G401 (cell line): ENCODE measurements around the gene MYBPC3. TPM values are rescaled to one million over a fixed set of nuclear protein-coding genes. Genes with fewer than 3 reads are reported as not detected.
"Not testable (repeated sequence)": the region's sequence is repeated elsewhere in the genome, so short reads cannot be mapped to it uniquely, and the experiment has no call there.

Experiments used
- DNase-seq: peaks from one replicate; pipeline ENCODE4 v3.0.0-alpha.2; 2015; ENCODE audit warnings: low spot score
- in situ Hi-C: cut with HindIII; loops from 2 replicates; pipeline ENCODE4 v1.10.0; 2016; ENCODE audit warnings: low sequenced_read_pairs, mixed read lengths
- total RNA-seq: library from RNA; depleted of rRNA; stranded (reverse); fragments of >200 nt; shearing (Covaris generic); gene quantifications from 2 replicates; pipeline ENCODE4 v1.2.3, GENCODE V29; 2014

MYBPC3 gene
- total RNA-seq, 1 experiment from 2014 or later, result not detected

DNA sequence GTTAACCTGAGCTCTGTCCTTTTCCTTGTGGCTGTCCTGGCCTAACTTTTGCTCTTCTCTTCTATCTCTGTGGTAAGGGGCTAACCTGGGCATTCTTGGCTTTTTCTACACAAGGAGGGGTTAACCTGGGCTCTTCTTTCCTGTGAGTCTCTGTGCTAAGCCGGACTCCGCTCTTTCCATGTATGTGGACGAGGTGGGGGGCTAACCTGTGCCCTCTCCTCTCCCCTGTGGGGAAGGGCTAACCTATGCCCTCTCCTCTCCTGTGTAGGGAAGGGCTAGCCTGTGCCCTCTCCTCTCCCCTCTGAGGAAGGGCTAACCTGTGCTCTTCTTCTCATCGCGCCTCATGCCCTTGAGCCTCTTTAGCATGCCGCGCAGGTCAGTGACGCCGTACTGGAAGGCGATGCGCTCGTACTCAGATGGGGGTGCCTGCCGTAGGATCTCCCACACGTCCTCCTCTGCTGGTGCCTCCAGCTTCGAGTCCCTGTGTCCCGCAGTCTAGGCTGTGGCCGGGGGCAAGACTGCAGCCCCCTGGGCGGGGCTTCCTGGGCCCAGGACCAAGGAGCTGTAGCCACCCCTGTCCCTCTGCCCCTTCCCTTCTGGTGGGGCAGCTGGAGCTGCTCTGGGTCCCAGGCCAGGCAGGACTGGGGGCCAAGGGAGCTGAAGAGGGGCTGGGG lies 6.5 kb downstream of the MYBPC3 start:
- in situ Hi-C loops, result no loop called here
- no peak for DNase-seq

DNA sequence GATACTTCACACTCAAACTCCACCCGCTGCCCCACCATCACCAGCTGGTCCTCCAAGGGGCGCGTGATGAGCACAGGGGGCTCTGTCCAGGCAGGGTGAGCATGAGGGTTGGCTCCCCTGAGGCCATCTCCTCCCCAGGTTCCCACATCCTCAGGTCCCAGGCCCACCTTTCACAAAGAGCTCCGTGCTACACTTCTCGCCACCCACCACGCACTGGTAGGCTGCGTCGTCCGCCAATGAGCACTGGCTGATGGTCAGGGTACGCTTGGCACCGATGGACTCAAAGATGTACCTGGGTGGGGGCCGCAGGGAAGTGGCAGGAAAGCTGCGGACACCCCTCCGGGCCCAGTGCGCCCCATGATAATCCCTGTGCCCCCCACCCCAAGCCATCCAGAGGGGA lies 9.6 kb downstream of the MYBPC3 start:
- in situ Hi-C loops, result no loop called here
- DNase-seq, result no peak

DNA sequence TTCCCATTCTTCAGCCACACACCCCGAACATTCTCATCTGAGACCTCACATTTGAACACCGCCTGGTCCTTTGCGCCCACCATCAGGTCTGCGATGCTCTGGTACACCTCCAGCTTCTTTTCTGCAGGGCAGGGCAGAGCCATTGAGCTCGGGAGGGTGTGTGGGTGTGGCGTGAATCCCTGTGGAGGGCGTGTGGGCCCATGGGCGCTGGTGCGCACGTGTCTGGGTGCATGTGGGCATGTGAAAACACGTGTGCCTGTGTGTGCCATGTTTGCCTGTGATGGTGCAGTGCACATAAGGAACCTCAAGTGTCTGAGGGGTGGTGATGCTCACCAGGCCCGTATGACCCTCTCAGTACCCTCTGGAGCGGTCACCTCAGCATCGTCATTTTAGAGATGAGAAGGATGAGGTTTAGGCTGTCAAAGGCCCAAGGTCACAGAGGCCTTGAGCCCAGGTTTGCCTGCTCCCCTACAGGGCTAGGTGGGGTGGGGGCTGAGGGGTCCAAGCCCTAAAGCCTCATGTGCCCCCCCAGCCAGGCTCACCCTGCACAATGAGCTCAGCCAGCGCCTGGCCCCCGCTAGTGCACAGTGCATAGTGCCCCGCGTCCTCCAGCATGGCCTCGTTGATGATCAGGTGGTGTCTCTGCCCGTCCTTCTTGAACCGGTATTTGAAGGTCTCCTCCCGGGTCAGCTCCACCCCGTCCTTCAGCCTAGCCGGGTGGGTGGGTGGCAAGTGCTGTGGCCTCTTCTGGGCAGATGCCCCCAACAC lies 10.3 kb downstream of the MYBPC3 start:
- in situ Hi-C loops, result no loop called here
- no peak for DNase-seq

DNA sequence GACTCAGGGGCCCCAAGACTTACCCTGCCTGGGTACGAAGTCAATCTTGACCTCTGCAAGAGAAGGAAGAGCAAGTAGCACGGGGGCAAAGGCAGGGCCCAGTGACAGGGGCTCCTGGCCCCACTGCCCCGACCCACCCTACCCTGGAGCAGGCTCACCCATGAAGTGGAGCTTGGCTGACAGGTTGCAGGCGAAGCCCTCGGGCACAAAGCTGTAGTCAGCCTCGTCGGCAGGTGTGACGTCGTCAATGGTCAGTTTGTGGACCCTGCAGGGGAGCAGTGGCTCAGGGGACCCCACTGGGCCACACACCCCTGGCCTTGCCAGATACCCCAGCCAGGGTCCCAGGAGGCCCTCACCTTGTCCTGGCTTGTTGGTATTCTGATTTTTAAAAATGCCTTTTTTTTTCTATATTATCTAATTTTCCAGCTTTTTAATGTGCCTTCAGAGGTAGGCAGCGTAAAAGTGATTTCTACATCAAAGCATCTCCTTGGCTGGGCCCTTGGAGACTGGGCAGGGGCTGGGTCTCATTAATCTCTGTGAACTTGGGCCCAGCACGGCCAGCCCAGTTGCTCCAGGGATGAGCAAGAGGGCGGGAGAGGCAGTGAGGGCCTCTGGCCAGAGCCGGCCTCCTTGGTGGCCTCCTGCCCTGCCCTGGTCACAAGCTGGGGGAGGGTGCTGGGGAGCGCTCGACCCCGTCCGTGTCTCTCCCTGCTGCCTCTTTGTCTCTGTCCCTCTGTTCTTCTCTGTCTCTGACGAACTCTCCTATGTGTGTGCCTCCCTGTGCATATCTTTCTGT lies 11.3 kb downstream of the MYBPC3 start:
- in situ Hi-C loops, result no loop called here
- no peak for DNase-seq

DNA sequence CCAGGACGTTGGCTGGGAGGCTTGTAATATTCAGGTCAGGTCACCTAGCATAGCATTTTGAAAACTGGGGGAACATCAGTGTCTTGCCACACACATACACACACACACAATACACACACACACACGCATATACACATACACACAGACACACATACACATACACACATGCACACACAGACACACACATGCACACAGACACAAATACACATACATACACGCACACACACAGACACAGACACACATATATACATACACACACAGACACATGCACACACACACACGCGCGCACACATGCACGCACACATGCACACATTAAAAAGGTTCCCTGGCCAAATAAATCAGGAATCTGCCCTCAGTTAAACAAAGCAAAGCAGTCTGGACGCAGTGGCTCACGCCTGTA lies 12.5 kb downstream of the MYBPC3 start:
- no peak for DNase-seq
- in situ Hi-C loops, result no loop called here

GRCh38 chr11:47338396-47339241 lies 13.9 kb downstream of the MYBPC3 start:
- in situ Hi-C loops, result no loop called here
- DNase-seq, result no peak

- in situ Hi-C loops, result no loop called here
- no peak for DNase-seq
Measured at GRCh38 chr11:47337229-47337924, 15.1 kb downstream of the MYBPC3 start.

- no peak for DNase-seq
- in situ Hi-C loops, result no loop called here
Measured at GRCh38 chr11:47336595-47336994, 15.9 kb downstream of the MYBPC3 start.

DNA sequence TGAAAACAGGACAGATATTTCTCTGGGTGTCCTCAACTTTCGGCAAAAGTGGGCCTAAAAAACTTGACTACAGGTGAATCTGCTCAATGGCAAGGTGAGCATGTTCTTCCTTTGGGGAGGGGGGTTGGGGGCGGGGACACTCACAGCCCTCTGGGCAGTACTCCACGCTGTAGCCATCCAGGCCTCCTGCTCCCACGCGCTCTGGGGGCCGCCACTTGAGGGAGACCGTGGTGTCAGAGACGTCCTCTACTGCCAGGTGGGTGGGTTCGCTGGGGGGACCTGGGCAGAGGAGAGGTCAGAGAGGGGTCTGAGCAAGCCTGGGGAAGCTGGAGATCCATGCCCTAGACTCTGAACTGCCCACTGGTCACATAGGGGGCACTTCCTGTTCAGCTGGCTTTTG lies 16.8 kb downstream of the MYBPC3 start:
- DNase-seq, result no peak
- in situ Hi-C loops, result no loop called here

DNA sequence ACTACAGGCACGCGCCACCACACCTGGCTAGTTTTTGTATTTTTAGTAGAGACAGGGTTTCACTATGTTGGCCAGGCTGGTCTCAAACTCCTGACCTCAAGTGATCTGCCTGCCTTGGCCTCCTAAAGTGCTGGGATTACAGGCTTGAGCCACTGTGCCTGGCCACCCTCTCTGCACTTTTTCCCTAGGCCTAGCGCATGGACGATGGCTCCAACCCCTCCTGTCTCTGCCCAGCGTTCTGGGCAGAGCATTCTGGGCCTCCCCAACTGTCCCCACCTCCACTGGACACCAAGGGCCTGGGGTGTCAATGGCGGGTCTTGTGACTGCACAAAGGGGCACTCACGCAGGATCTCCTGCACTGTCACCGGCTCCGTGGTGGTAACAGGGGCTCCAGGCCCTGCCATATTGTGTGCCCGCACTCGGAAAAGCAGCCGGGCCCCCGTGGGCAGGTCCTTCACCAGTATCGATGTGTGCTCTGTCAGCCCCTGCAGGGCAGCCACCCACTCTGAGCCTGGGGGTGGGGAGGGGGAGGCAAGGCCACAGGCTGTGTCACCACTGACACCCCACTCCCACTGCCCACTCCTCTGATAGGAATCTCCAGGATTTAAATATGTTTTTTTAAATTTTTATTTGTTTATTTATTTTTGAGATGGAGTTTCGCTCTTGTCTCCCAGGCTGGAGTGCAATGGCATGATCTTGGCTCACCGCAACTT lies 17.6 kb downstream of the MYBPC3 start:
- DNase-seq, in situ Hi-C loops: not testable (repeated sequence)

- DNase-seq, result no peak
- in situ Hi-C loops, result no loop called here
Measured at GRCh38 chr11:47333886-47334443, 18.5 kb downstream of the MYBPC3 start.

GRCh38 chr11:47333526-47333845 lies 19.0 kb downstream of the MYBPC3 start:
- in situ Hi-C loops, result no loop called here
- no peak for DNase-seq

DNA sequence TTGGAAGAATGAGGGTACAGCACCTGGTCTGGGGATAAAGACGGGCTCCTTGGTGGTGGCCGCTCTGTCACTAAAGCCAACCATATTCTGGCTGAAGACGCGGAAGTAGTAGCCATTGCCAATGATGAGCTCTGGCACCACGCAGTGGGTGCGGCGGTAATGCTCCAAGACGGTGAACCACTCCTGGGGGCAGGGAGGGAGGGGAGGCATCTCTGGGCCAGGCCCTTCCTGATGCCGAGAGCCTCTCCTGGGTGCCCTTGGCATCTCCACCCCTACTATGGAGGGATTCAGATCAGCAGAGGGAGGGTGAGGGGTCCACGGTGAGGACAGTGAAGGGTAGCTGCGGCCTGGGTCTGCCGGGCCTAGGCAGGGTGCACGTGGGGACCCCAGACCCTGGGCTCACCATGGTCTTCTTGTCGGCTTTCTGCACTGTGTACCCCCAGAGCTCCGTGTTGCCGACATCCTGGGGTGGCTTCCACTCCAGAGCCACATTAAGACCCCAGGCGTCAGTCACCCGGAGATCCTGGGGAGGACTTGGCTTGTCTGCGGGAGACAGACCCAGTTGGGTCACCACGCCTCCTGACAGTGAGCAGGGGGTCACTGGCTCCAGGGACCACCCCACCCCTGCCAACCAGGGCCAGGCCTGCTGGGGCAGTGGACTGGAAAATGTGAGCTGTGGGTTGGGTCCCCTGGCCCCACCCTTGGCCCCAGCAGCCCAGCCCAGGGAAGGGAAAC lies 19.5 kb downstream of the MYBPC3 start:
- in situ Hi-C loops, result no loop called here
- no peak for DNase-seq

GRCh38 chr11:47332303-47332711 lies 20.2 kb downstream of the MYBPC3 start:
- no peak for DNase-seq
- in situ Hi-C loops, result no loop called here

- in situ Hi-C loops, result no loop called here
Measured at GRCh38 chr11:47331454-47332302, 20.8 kb downstream of the MYBPC3 start.

More at GRCh38 chr11:47331454-47332302, 20.8 kb downstream of the MYBPC3 start:
- DNase-seq, result no peak
